ENCODE results near the gene MACF1. TPM values are rescaled to one million over a fixed set of nuclear protein-coding genes. Genes with fewer than 3 reads are reported as not detected.

The MACF1 gene
- total RNA-seq, 4 donors from 2014 or later: 210 to 602 (median 573) TPM

DNA sequence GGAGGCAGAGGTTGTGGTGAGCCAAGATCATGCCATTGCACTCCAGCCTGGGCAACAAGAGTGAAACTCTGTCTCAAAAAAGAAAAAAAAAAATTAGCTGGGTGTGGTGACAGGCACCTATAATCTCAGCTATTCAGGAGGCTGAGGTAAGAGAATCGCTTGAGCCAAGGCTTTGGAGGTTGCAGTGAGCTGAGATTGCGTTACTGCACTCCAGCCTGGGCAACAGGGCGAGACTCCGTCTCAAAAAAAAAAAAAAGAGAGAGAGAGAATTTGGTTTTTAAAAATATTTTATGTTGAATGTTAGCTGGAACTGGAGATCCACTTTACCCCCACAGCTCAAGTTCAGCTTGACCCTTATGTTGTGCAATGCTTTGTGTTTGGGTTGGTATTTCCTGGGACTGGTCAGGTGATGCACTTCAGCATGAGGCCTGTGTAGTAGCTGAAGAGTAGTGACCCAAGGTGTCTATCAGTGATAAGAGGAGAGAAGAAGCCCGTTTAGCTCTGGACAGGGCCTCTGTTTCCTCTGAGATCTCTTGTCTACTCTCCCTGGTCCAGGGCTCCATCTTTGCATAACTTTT lies 36.8 kb upstream of the MACF1 start:
- intact Hi-C loops (cut with DNase I; ENCODE audit: low total_unique reads): no loop called here
- H3K27ac ChIP-seq: peak overlapping the region; percentile 25 to 28
- no peaks in the 10 kb centered on the region for H3K9me3 ChIP-seq
- H3K4me3 ChIP-seq: no peak overlapping the region
- TF ChIP-seq, protein P1, sequence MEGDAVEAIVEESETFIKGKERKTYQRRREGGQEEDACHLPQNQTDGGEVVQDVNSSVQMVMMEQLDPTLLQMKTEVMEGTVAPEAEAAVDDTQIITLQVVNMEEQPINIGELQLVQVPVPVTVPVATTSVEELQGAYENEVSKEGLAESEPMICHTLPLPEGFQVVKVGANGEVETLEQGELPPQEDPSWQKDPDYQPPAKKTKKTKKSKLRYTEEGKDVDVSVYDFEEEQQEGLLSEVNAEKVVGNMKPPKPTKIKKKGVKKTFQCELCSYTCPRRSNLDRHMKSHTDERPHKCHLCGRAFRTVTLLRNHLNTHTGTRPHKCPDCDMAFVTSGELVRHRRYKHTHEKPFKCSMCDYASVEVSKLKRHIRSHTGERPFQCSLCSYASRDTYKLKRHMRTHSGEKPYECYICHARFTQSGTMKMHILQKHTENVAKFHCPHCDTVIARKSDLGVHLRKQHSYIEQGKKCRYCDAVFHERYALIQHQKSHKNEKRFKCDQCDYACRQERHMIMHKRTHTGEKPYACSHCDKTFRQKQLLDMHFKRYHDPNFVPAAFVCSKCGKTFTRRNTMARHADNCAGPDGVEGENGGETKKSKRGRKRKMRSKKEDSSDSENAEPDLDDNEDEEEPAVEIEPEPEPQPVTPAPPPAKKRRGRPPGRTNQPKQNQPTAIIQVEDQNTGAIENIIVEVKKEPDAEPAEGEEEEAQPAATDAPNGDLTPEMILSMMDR (IDR thresholded peaks at IDR 0.05): no peak
- no peak for TF ChIP-seq POLR2A (IDR thresholded peaks at IDR 0.05)
- peaks cover 4 to 9% of the 10 kb centered on the region in 2 donors for H3K4me1 ChIP-seq
- no peaks in the 10 kb centered on the region for H3K36me3 ChIP-seq
- no peaks in the 10 kb centered on the region for H3K27me3 ChIP-seq
- DNase-seq: no peak

DNA sequence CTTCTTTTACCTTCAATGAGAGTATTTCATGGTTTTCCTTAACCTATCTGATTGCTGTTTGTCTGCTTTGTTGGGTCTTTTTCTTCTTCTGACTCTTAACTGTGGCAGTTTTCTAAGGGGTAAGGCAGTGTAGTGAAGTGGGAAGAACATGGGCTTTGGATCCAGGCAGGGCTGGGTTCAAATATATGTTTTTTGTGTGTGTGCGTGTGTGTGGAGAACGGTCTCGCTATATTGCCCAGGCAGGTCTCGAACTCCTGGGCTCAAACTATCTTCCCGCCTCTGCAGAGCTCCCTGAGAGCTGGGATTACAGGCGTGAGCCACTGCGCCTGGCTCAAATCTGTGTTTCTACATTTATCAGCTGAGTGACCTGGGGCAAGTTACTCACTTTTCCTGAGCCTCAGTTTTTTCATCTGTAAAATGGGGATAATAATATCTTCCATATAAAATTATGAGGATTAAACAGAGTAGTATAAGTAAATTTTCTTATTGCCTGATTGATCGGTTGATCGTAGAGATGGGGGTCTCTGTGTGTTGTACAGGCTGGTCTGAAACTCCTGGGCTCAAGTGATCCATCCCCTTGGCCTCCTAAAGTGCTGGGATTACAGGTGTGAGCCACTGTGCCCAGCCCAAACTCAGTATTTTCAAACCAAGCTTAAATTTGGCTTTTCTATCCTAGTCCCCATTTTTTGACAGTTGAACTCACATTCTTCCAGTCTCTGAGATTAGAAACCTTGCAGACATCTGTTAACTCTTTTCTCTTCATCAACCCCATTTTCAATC lies 36.0 kb upstream of the MACF1 start:
- intact Hi-C loops (cut with DNase I; ENCODE audit: low total_unique reads): no loop called here
- no peaks in the 10 kb centered on the region for H3K9me3 ChIP-seq
- H3K27me3 ChIP-seq: no peaks in the 10 kb centered on the region
- H3K4me3 ChIP-seq: no peak overlapping the region
- DNase-seq: no peak
- no peak for TF ChIP-seq POLR2A (IDR thresholded peaks at IDR 0.05)
- TF ChIP-seq, protein P1 (IDR thresholded peaks at IDR 0.05): no peak
- H3K27ac ChIP-seq: peak overlapping the region in 1 of 2 donors; percentile 25
- H3K36me3 ChIP-seq: no peaks in the 10 kb centered on the region
- peaks cover 4 to 11% of the 10 kb centered on the region in 2 donors for H3K4me1 ChIP-seq

DNA sequence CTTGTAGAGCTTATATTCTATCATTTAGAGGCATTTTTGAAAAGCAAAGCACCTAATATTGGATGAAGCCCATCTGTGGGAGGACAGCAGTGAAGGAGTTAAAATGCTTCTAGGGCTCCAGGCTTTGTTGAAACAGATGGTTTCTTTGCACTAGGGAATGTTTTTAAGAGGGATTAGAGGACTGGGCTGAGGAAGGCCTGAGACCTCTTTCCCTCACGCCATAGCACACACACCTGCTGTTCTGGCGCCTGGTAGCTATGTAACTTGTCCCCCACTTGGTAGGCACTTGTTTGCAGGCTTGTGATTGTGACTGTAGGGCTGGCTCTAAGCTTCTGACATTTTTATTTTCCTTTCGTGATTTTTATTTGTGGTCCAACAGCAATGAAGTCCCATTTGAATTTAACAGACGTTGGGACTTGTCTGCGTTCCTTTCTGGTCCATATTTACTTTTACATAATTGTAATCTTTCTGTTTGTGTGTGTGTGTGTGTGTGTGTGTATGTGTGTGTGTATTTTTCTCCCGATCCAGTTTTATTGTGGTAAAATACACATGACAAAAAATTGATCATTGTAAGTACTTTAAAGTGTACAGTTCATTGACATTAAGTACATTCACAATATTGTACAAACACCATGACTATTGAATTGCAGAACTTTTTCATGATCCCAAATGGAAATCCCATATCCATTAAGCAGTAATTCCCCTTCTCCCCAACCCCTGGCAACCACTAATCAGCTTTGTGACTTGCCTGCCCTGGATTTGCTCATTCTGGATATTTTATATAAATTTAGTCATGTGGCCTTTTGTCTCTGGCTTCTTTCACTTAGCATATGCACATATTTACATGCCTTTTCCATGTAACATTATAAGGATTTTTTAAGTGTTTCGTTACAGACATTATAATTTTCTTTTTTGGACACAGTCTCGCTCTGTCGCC lies 33.5 kb upstream of the MACF1 start:
- TF ChIP-seq, protein P1 (IDR thresholded peaks at IDR 0.05): no peak
- TF ChIP-seq POLR2A (IDR thresholded peaks at IDR 0.05): no peak
- no peak overlapping the region for H3K4me3 ChIP-seq
- no peaks in the 10 kb centered on the region for H3K36me3 ChIP-seq
- H3K4me1 ChIP-seq: peaks cover 14 to 24% of the 10 kb centered on the region in 2 donors
- no peaks in the 10 kb centered on the region for H3K27me3 ChIP-seq
- intact Hi-C loops (cut with DNase I; ENCODE audit: low total_unique reads): no loop called here
- no peaks in the 10 kb centered on the region for H3K9me3 ChIP-seq
- peak overlapping the region; percentile 2 to 85 for H3K27ac ChIP-seq
- no peak for DNase-seq

DNA sequence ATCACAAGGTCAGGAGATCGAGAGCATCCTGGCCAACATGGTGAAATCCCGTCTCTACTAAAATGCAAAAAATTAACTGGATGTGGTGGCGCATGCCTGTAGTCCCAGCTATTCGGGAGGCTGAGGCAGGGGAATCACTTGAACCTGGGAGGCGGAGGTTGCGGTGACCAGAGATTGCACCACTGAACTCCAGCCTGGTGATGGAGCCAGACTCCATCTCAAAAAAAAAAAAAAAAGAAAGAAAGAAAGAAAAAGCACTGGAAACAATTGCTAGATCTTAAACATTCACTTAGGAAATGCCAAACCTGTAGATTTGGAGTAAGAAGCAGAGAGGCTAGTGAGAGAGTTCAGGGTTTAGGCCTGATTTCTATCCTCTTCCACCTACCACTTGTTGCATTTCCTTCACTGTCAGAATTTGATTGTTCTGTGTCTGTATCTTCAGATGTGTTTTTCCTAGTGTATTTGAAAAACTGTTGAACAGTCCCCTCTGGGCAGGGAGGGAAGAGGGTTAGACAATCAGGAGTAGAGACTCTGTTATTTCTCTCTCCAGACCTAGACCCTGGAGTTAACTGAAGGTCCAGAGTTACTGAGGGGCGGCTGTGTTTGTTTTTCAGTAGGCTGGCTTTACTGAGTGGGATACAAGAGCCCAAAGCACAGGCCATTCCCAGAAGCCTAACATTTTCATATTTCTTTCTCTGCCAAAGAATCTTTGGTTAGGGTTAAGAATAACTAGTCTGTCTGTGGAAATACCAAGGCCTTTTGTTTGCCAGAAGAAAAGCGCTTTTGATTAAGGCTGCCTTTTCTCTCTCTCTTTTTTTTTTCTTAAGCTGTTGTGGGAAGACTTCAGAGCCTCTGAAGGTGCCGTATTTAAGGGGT lies 31.1 kb upstream of the MACF1 start:
- no peak for DNase-seq
- H3K27me3 ChIP-seq: no peaks in the 10 kb centered on the region
- no peak for TF ChIP-seq POLR2A (IDR thresholded peaks at IDR 0.05)
- TF ChIP-seq, protein P1 (IDR thresholded peaks at IDR 0.05): peak in 1 of 4 experiments; percentile 12
- no peak overlapping the region for H3K4me3 ChIP-seq
- H3K27ac ChIP-seq: peak overlapping the region; percentile 67 to 85
- H3K4me1 ChIP-seq: peaks cover 14 to 28% of the 10 kb centered on the region in 2 donors
- intact Hi-C loops (cut with DNase I; ENCODE audit: low total_unique reads): no loop called here
- no peaks in the 10 kb centered on the region for H3K9me3 ChIP-seq
- no peaks in the 10 kb centered on the region for H3K36me3 ChIP-seq

All from uterus (tissue), 4 donors.